Panc1 (cell line): ENCODE measurements around the gene TSPAN3. TPM values are rescaled to one million over a fixed set of nuclear protein-coding genes. Genes with fewer than 3 reads are reported as not detected.

Experiments used
- ATAC-seq: fragments of 200-7000 bp; cut with Tn5 transposase; 2 replicates; pipeline ENCODE4 v1.9.1; 2020; ENCODE audit warnings: mild to moderate bottlenecking, moderate library complexity
- BruUV-seq: library from RNA; stranded (reverse); fragments of 400-500 nt; replicated peaks from 2 replicates; lab custom pipeline; 2021; lab: Mats Ljungman, UMichigan
- CTCF ChIA-PET: fragments of 300-600 bp; sonication (Branson Sonifier 250); formaldehyde crosslinking; loops from one replicate; lab custom pipeline; 2022; ENCODE audit warnings: antibody characterized with exemption; lab: Charles Lee
- POLR2A ChIA-PET: fragments of 300-600 bp; sonication (Branson Sonifier 250); formaldehyde crosslinking; loops from one replicate; lab custom pipeline; 2022; ENCODE audit warnings: antibody characterized with exemption; lab: Charles Lee
- DNase-seq: peaks from one replicate; pipeline ENCODE4 v3.0.0-alpha.2; 2010; ENCODE audit warnings: low read depth, low spot score
- H3K27ac ChIP-seq: 2 replicates; pipeline ENCODE4 v1.5.1; 2011; ENCODE audit warnings: mild to moderate bottlenecking, low read length, inconsistent platforms
- H3K27me3 ChIP-seq: fragments of 200-500 bp; sonication (Bioruptor generic); 2 replicates; pipeline ENCODE4 v1.6.0; 2014; ENCODE audit warnings: low read length, inconsistent platforms; ENCODE audit not compliant: control insufficient read depth, insufficient read depth
- H3K36me3 ChIP-seq: fragments of 200-500 bp; sonication (Bioruptor generic); 2 replicates; pipeline ENCODE4 v1.5.1; 2014; ENCODE audit warnings: inconsistent platforms, mild to moderate bottlenecking, low read length, moderate library complexity; ENCODE audit not compliant: control insufficient read depth, insufficient read depth
- H3K4me1 ChIP-seq: 2 replicates; pipeline ENCODE4 v1.5.1; 2011; ENCODE audit warnings: inconsistent platforms, mild to moderate bottlenecking, low read length, moderate library complexity; ENCODE audit not compliant: control insufficient read depth, insufficient read depth
- H3K4me3 ChIP-seq, 2 experiments: 2 replicates each; pipeline ENCODE4 v1.5.1; 2011 to 2012; ENCODE audit warnings: low read depth in 2 of 2, low read length in 2 of 2, mild to moderate bottlenecking in 2 of 2, inconsistent platforms in 1 of 2, moderate library complexity in 1 of 2
- H3K9me3 ChIP-seq: fragments of 200-500 bp; sonication (Bioruptor generic); 2 replicates; pipeline ENCODE4 v1.5.1; 2014; ENCODE audit warnings: low read depth, mild to moderate bottlenecking, inconsistent platforms, low read length, moderate library complexity; ENCODE audit not compliant: control insufficient read depth, insufficient read depth
- CTCF ChIP-seq: fragments of 450-650 bp; IDR thresholded peaks from 2 replicates; pipeline ENCODE4 v1.5.1; 2017; ENCODE audit warnings: mild to moderate bottlenecking
- POLR2AphosphoS5 ChIP-seq: IDR thresholded peaks from 2 replicates; pipeline ENCODE4 v1.6.1; 2012; ENCODE audit warnings: mild to moderate bottlenecking, low read depth, low read length, moderate library complexity
- REST ChIP-seq, 2 experiments: IDR thresholded peaks; 2 replicates each; pipeline ENCODE4 v1.6.1; 2011 to 2012; ENCODE audit warnings: low read depth in 2 of 2, control low read depth in 1 of 2, low read length in 1 of 2, mild to moderate bottlenecking in 1 of 2, moderate library complexity in 1 of 2; ENCODE audit not compliant: insufficient read depth in 1 of 2
- SIN3A ChIP-seq: IDR thresholded peaks from 2 replicates; pipeline ENCODE4 v1.6.1; 2012; ENCODE audit warnings: low read depth, mild to moderate bottlenecking, low read length, moderate library complexity, borderline replicate concordance; ENCODE audit not compliant: insufficient read depth
- TCF7L2 ChIP-seq: IDR thresholded peaks from 2 replicates; pipeline ENCODE4 v1.6.1; 2011; ENCODE audit warnings: mild to moderate bottlenecking, low read depth, low read length, inconsistent platforms
- in situ Hi-C: cut with HindIII; loops from 2 replicates; pipeline ENCODE4 v1.10.0; 2016; ENCODE audit warnings: low sequenced_read_pairs, low pct_unique_long_range_greater_than_20kb
- intact Hi-C: fragments of 100-400 bp; cut with micrococcal nuclease; formaldehyde crosslinking; loops from one replicate; pipeline ENCODE4 v1.10.0; 2022; ENCODE audit not compliant: unreplicated experiment
- total RNA-seq: library from RNA; stranded (reverse); gene quantifications from one replicate; pipeline ENCODE4 v1.2.1, GENCODE V29; 2021; ENCODE audit not compliant: unreplicated experiment

TSPAN3 gene
- total RNA-seq, 1 experiment from 2014 or later, result 130 TPM

- POLR2A ChIA-PET, result no interaction called here
- H3K27me3 ChIP-seq, result no peaks in the 10 kb centered on the region
- no TSS peak for BruUV-seq
- CTCF ChIA-PET, result no interaction called here
- in situ Hi-C loops (no loop called here), intact Hi-C loops (no loop called here)
- H3K9me3 ChIP-seq, result no peaks in the 10 kb centered on the region
- no peak for TF ChIP-seq TCF7L2
- no peak for TF ChIP-seq REST (IDR thresholded peaks at IDR 0.05; ENCODE audit: insufficient read depth in 1 of 2, low read depth in 2 of 2, low read length in 1 of 2)
- no peak for TF ChIP-seq SIN3A
- no peak for TF ChIP-seq CTCF
- TF ChIP-seq POLR2AphosphoS5, result no peak
- H3K4me3 ChIP-seq, result no peak overlapping the region
- no peak overlapping the region for H3K27ac ChIP-seq
- DNase-seq (no peak), ATAC-seq (no peak)
- H3K4me1 ChIP-seq, result peaks cover 11% of the 10 kb centered on the region
- H3K36me3 ChIP-seq, result no peaks in the 10 kb centered on the region
These were observed 44.3 kb upstream of the TSPAN3 start for GRCh38 chr15:77115179-77115578.

DNA sequence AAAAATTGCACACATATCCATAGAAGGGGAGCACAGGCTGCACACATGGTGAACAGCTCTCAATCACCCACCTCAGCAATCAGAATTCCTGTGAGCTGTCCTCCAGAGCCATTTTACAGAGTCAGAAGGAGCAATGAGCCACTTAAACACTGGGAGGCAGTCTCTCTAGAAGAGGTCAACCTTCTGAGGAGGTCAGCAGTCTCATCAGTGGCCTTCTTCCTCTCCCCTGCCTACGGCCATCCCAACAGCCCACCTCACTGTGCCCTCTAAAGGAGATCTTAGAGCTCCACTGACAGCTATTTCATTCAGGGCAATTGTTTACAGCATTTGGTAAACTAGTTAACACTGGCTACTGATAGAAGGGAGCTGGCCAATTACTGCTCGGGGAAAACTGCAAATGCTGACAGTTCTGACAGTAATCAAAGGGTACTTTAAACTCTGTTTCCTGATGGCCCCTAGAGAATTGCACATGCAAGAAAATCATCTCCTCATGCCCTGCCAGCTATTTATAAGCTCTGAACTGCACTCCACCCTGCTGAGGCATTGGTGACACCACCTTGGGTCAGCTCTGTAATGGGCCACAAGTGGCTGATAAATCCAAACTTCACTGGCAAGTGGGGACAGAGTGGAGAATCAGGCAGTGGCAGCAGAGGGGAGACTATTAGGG lies 42.1 kb upstream of the TSPAN3 start:
- POLR2A ChIA-PET, result interaction anchor here (0.6 kb wide), 2 partner anchors 12 to 42 kb away, joined by 3 read pairs; partner anchors contain the start of gene TSPAN3

More for the DNA sequence above, 42.1 kb upstream of the TSPAN3 start:
- TF ChIP-seq REST (IDR thresholded peaks at IDR 0.05; ENCODE audit: insufficient read depth in 1 of 2, low read depth in 2 of 2, low read length in 1 of 2), result no peak
- TF ChIP-seq POLR2AphosphoS5, result no peak
- CTCF ChIA-PET, result interaction anchor here (1.2 kb wide), 1 partner anchor 384 kb away, joined by 4 read pairs; no protein-coding TSS in a partner anchor
- H3K4me3 ChIP-seq, result no peak overlapping the region
- no peaks in the 10 kb centered on the region for H3K9me3 ChIP-seq
- no peaks in the 10 kb centered on the region for H3K27me3 ChIP-seq
- DNase-seq (no peak), ATAC-seq (no peak)
- no peak overlapping the region for H3K27ac ChIP-seq
- no peaks in the 10 kb centered on the region for H3K4me1 ChIP-seq
- no TSS peak for BruUV-seq
- intact Hi-C loops, result no loop called here
- in situ Hi-C loops, result no loop called here
- H3K36me3 ChIP-seq, result no peaks in the 10 kb centered on the region
